ENCODE results near the gene N4BP2L2. TPM values are rescaled to one million over a fixed set of nuclear protein-coding genes. Genes with fewer than 3 reads are reported as not detected.
A peak's percentile ranks its signal among the peaks of the same experiment; 100 is the strongest.
"Not testable (repeated sequence)": the region's sequence is repeated elsewhere in the genome, so short reads cannot be mapped to it uniquely, and the experiment has no call there.

The N4BP2L2 gene
- total RNA-seq, 2 experiments from 2014 or later, result 57.5 to 76.3 TPM

- no peaks in the 10 kb centered on the region for H3K9me2 ChIP-seq (ENCODE audit: insufficient read depth, low read length)
- no peaks in the 10 kb centered on the region; the same call in 1 of the 2 replicates for H4K20me1 ChIP-seq (ENCODE audit: insufficient read depth, low read length)
- no peak overlapping the region for H3K27ac ChIP-seq (ENCODE audit: low read depth, low read length, poor library complexity, severe bottlenecking)
- TF ChIP-seq CTCF (conservative IDR thresholded peaks at IDR 0.05; ENCODE audit: low read length) (no peak), EZH2phosphoT487 (IDR thresholded peaks at IDR 0.05; ENCODE audit: borderline replicate concordance, low read depth, low read length) (no peak)
- no peak overlapping the region for H3K4me2 ChIP-seq (ENCODE audit: low read length)
- CTCF ChIA-PET (ENCODE audit: unreplicated experiment), result interaction anchor here (0.7 kb wide), 1 partner anchor 1142 kb away, joined by 3 read pairs; no protein-coding TSS in a partner anchor
- POLR2A ChIA-PET, result interaction anchor here (1.4 kb wide), 1 partner anchor 43 kb away, joined by 3 read pairs; the partner anchor contains the start of gene N4BP2L2
- DNase-seq (ENCODE audit: low spot score), result no peak
- no peak overlapping the region for H3K4me3 ChIP-seq (ENCODE audit: low read depth, low read length, poor library complexity, severe bottlenecking)
- peaks cover 2% of the 10 kb centered on the region; the same call in 1 of the 2 replicates for H3K79me2 ChIP-seq (ENCODE audit: insufficient read depth, low read depth, low read length)
- H3K36me3 ChIP-seq (ENCODE audit: insufficient read depth, low read length), result no peaks in the 10 kb centered on the region
- no peak overlapping the region for H2AFZ ChIP-seq (ENCODE audit: low read length)
- peaks cover 13% of the 10 kb centered on the region for H3K9me3 ChIP-seq (ENCODE audit: low read length)
- intact Hi-C loops (cut with micrococcal nuclease; ENCODE audit: unreplicated experiment), result loop anchor here (5.0 to 10.0 kb wide), 3 partner anchors 45 to 670 kb away; partner anchors contain the start of gene N4BP2L2
- BruUV-seq (replicated peaks), result no TSS peak
- H3K4me1 ChIP-seq (ENCODE audit: insufficient read depth, low read length, poor library complexity, severe bottlenecking), result peaks cover 8% of the 10 kb centered on the region
Observed at GRCh38 chr13:32582281-32582680, 43.7 kb upstream of the N4BP2L2 start.

- Histone ChIP-seq H3K9me2 (ENCODE audit: insufficient read depth, low read length) (no peaks in the 10 kb centered on the region), H3K79me2 (ENCODE audit: insufficient read depth, low read depth, low read length) (no peaks in the 10 kb centered on the region), H3K4me2 (ENCODE audit: low read length) (no peak overlapping the region), H4K20me1 (ENCODE audit: insufficient read depth, low read length) (no peaks in the 10 kb centered on the region), H2AFZ (ENCODE audit: low read length) (no peak overlapping the region), H3K9me3 (ENCODE audit: low read length) (peaks cover 19% of the 10 kb centered on the region), H3K27ac (ENCODE audit: low read depth, low read length, poor library complexity, severe bottlenecking) (no peak overlapping the region), H3K36me3 (ENCODE audit: insufficient read depth, low read length) (no peaks in the 10 kb centered on the region), H3K4me3 (ENCODE audit: low read depth, low read length, poor library complexity, severe bottlenecking) (no peak overlapping the region), H3K4me1 (ENCODE audit: insufficient read depth, low read length, poor library complexity, severe bottlenecking) (peaks cover 8% of the 10 kb centered on the region)
- intact Hi-C loops (cut with micrococcal nuclease; ENCODE audit: unreplicated experiment), result loop anchor here (2.0 to 10.0 kb wide), 4 partner anchors 44 to 669 kb away; partner anchors contain the start of gene N4BP2L2
- TF ChIP-seq EZH2phosphoT487 (IDR thresholded peaks at IDR 0.05; ENCODE audit: borderline replicate concordance, low read depth, low read length), result no peak
- TF ChIP-seq CTCF (conservative IDR thresholded peaks at IDR 0.05; ENCODE audit: low read length), result peak; percentile 91
- peak; percentile 52 for DNase-seq (ENCODE audit: low spot score)
- no TSS peak for BruUV-seq (replicated peaks)
- ChIA-PET CTCF (ENCODE audit: unreplicated experiment) (no interaction called here), POLR2A (interaction anchor here (0.5 to 1.4 kb wide), 4 partner anchors 30 to 583 kb away, joined by 3 to 4 read pairs (median 4); partner anchors contain the start of gene N4BP2L2)
Observed at GRCh38 chr13:32581177-32581786, 42.7 kb upstream of the N4BP2L2 start.

- Histone ChIP-seq H3K4me3 (ENCODE audit: low read depth, low read length, poor library complexity, severe bottlenecking) (no peak overlapping the region), H3K27ac (ENCODE audit: low read depth, low read length, poor library complexity, severe bottlenecking) (no peak overlapping the region), H3K4me2 (ENCODE audit: low read length) (no peak overlapping the region), H2AFZ (ENCODE audit: low read length) (no peak overlapping the region), H3K9me3 (ENCODE audit: low read length) (peaks cover 19% of the 10 kb centered on the region), H3K9me2 (ENCODE audit: insufficient read depth, low read length) (no peaks in the 10 kb centered on the region), H3K36me3 (ENCODE audit: insufficient read depth, low read length) (no peaks in the 10 kb centered on the region), H4K20me1 (ENCODE audit: insufficient read depth, low read length) (no peaks in the 10 kb centered on the region), H3K4me1 (ENCODE audit: insufficient read depth, low read length, poor library complexity, severe bottlenecking) (no peaks in the 10 kb centered on the region), H3K79me2 (ENCODE audit: insufficient read depth, low read depth, low read length) (no peaks in the 10 kb centered on the region)
- TF ChIP-seq CTCF (conservative IDR thresholded peaks at IDR 0.05; ENCODE audit: low read length) (no peak), EZH2phosphoT487 (IDR thresholded peaks at IDR 0.05; ENCODE audit: borderline replicate concordance, low read depth, low read length) (no peak)
- no TSS peak for BruUV-seq (replicated peaks)
- intact Hi-C loops (cut with micrococcal nuclease; ENCODE audit: unreplicated experiment), result no loop called here
- no peak for DNase-seq (ENCODE audit: low spot score)
- CTCF ChIA-PET (ENCODE audit: unreplicated experiment), result no interaction called here
- POLR2A ChIA-PET, result no interaction called here
Observed at GRCh38 chr13:32577032-32577431, 38.4 kb upstream of the N4BP2L2 start.

- DNase-seq (ENCODE audit: low spot score); H3K4me2 ChIP-seq (ENCODE audit: low read length); H3K4me3 ChIP-seq (ENCODE audit: low read depth, low read length, poor library complexity, severe bottlenecking); intact Hi-C loops (cut with micrococcal nuclease; ENCODE audit: unreplicated experiment); H3K27ac ChIP-seq (ENCODE audit: low read depth, low read length, poor library complexity, severe bottlenecking); CTCF ChIA-PET (ENCODE audit: unreplicated experiment); H3K4me1 ChIP-seq (ENCODE audit: insufficient read depth, low read length, poor library complexity, severe bottlenecking); H3K9me2 ChIP-seq (ENCODE audit: insufficient read depth, low read length); BruUV-seq (replicated peaks); H3K36me3 ChIP-seq (ENCODE audit: insufficient read depth, low read length); H4K20me1 ChIP-seq (ENCODE audit: insufficient read depth, low read length); H2AFZ ChIP-seq (ENCODE audit: low read length); POLR2A ChIA-PET; H3K79me2 ChIP-seq (ENCODE audit: insufficient read depth, low read depth, low read length): not testable (repeated sequence)
- H3K9me3 ChIP-seq (ENCODE audit: low read length), result peaks cover 19% of the 10 kb centered on the region
Observed at GRCh38 chr13:32575687-32576086, 37.1 kb upstream of the N4BP2L2 start.

Data from OCI-LY7 (cell line).